ENCODE data around the gene CARD11. TPM values are rescaled to one million over a fixed set of nuclear protein-coding genes. Genes with fewer than 3 reads are reported as not detected.

CARD11 gene
- total and polyA plus RNA-seq, 10 donors, result 30.3 to 72.6 (median 48.8) TPM

DNA sequence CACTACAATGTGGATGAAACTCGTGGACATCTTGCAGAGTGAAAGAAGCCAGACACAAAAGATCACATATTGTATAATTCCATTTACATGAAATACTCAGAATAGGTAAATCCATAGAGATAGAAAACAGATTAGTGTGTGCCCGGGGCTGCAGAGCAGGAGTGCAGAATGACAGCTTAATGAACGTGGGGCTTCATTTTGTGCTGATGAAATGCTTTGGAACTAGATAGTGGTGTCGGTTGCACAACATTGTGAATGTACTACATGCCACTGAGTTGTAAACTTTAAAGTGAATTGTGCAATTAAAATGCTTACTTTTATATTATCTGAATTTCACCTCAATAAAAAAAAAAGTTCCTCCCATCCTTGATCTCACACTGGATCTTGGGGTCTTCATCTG lies 31.8 kb upstream of the CARD11 start:
- Histone ChIP-seq H3K4me3 (no peak overlapping the region), H3K27ac (no peak overlapping the region), H3K27me3 (replicated peaks in 1 of 7) (no peaks in the 10 kb centered on the region), H3K36me3 (no peaks in the 10 kb centered on the region), H3K9me3 (peaks cover 0 to 33% (median 24%) of the 10 kb centered on the region in 8 donors), H3K4me1 (no peaks in the 10 kb centered on the region)
- no peak for TF ChIP-seq POLR2A (IDR thresholded peaks at IDR 0.05)
- no peak for TF ChIP-seq POLR2AphosphoS5 (IDR thresholded peaks at IDR 0.05)
- TF ChIP-seq, protein P1, sequence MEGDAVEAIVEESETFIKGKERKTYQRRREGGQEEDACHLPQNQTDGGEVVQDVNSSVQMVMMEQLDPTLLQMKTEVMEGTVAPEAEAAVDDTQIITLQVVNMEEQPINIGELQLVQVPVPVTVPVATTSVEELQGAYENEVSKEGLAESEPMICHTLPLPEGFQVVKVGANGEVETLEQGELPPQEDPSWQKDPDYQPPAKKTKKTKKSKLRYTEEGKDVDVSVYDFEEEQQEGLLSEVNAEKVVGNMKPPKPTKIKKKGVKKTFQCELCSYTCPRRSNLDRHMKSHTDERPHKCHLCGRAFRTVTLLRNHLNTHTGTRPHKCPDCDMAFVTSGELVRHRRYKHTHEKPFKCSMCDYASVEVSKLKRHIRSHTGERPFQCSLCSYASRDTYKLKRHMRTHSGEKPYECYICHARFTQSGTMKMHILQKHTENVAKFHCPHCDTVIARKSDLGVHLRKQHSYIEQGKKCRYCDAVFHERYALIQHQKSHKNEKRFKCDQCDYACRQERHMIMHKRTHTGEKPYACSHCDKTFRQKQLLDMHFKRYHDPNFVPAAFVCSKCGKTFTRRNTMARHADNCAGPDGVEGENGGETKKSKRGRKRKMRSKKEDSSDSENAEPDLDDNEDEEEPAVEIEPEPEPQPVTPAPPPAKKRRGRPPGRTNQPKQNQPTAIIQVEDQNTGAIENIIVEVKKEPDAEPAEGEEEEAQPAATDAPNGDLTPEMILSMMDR (IDR thresholded peaks at IDR 0.05 in 8 of 11, conservative IDR thresholded peaks at IDR 0.05 in 3 of 11), result no peak
- intact Hi-C loops (cut with DNase I; ENCODE audit: low total_unique reads), result no loop called here
- no peak for DNase-seq
- 68 to 89% (median 78%) methylated on average over 4 of the region's 4 CpGs for WGBS, 5 donors

DNA sequence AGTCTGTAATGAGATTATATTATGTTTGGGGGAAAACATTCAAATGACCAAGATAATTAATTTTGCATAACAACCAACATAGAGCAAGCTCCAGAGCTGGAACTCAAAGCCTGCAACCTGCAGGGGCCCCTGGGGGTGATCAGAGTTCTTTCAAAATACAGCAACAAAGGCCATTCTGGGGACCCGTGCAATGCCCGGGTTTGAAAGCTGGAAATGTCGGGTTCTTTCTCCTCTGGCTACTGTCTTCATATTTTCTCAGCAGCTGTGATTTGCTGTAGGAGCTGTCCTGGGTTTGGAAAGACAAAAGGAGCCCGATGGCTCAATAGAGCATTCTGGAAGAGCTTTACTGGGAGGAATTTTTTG lies 30.8 kb upstream of the CARD11 start:
- 67 to 87% (median 83%) methylated on average over 4 of the region's 4 CpGs for WGBS, 5 donors
- peaks cover 0 to 8% (median 2%) of the 10 kb centered on the region in 6 donors for H3K4me1 ChIP-seq

DNA sequence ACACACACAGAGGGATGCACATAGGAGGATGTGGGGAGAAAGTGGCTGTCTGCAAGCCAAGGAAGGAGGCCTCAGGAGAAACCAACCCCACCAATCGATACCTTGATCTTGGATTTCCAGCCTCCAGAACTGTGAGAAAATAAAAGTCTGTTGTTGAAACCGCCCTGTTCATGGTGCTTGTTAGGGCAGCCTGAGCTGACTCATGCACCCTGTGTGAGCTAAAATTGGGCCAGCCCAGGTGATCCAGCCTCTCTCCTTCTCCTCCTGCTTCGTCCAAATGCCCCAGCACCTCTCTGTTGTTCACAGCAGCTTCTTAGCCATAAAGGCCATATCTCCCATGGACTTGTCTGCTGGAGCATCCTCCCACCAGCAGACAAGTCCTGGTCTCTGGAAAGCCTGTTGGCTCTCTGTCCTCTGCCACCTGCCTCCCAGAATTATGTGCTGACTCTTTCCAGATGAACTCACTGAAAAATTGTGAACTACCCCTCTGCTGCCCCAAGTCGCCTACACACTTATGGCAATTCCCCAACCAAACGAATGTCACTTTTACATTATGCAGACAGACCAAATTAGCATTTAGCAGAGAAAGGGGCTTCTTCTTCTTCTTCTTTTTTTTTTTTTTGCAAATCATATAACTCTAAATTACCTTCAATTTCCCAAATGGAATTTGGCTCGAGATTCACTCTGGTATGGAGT lies 30.2 kb upstream of the CARD11 start:
- DNase-seq, result no peak
- 72 to 85% (median 80%) methylated on average over 6 of the region's 6 CpGs for WGBS, 5 donors
- intact Hi-C loops (cut with DNase I; ENCODE audit: low total_unique reads), result no loop called here
- TF ChIP-seq POLR2A (IDR thresholded peaks at IDR 0.05), result no peak
- TF ChIP-seq POLR2AphosphoS5 (IDR thresholded peaks at IDR 0.05), result no peak
- Histone ChIP-seq H3K9me3 (peaks cover 0 to 28% (median 25%) of the 10 kb centered on the region in 8 donors), H3K4me1 (peaks cover 0 to 13% (median 7%) of the 10 kb centered on the region in 6 donors), H3K36me3 (no peaks in the 10 kb centered on the region), H3K4me3 (no peak overlapping the region), H3K27me3 (replicated peaks in 1 of 7) (no peaks in the 10 kb centered on the region), H3K27ac (no peak overlapping the region)

More for the DNA sequence above, 30.8 kb upstream of the CARD11 start:
- no peak for DNase-seq
- no peaks in the 10 kb centered on the region for H3K27me3 ChIP-seq (replicated peaks in 1 of 7)
- H3K27ac ChIP-seq, result no peak overlapping the region
- H3K4me3 ChIP-seq, result no peak overlapping the region
- peaks cover 0 to 30% (median 25%) of the 10 kb centered on the region in 8 donors for H3K9me3 ChIP-seq
- intact Hi-C loops (cut with DNase I; ENCODE audit: low total_unique reads), result no loop called here
- H3K36me3 ChIP-seq, result no peaks in the 10 kb centered on the region
- no peak for TF ChIP-seq POLR2AphosphoS5 (IDR thresholded peaks at IDR 0.05)
- TF ChIP-seq POLR2A (IDR thresholded peaks at IDR 0.05), result no peak
- TF ChIP-seq, protein P1 (IDR thresholded peaks at IDR 0.05 in 8 of 11, conservative IDR thresholded peaks at IDR 0.05 in 3 of 11), result no peak

DNA sequence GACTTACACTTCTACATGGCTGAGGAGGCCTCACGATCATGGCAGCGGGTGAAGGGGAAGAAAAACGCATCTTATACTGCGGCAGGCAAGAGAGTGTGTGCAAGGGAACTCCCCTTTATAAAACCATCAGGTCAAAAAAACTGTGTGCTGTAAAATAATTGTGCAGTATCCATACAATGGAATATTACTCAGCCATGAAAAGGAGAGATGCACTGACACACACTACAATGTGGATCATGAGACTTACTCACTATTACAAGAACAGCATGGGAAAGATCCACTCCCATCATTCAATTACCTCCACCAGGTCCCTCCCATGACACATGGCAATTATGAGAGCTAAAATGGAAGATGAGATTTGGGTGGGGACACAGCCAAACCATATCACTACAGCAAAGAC lies 27.2 kb upstream of the CARD11 start:
- Histone ChIP-seq H3K27me3 (replicated peaks in 1 of 7) (no peaks in the 10 kb centered on the region), H3K4me3 (no peak overlapping the region), H3K36me3 (no peaks in the 10 kb centered on the region), H3K27ac (peak overlapping the region in 3 of 8 donors; percentile 50 to 76 (median 75)), H3K4me1 (peaks cover 0 to 43% (median 32%) of the 10 kb centered on the region in 6 donors), H3K9me3 (peaks cover 0 to 22% (median 18%) of the 10 kb centered on the region in 8 donors)
- WGBS, 5 donors, result 73 to 97% (median 94%) methylated on average over 3 to 4 of the region's 4 CpGs
- intact Hi-C loops (cut with DNase I; ENCODE audit: low total_unique reads), result no loop called here
- DNase-seq, result no peak
- TF ChIP-seq, protein P1 (IDR thresholded peaks at IDR 0.05 in 8 of 11, conservative IDR thresholded peaks at IDR 0.05 in 3 of 11), result no peak
- TF ChIP-seq POLR2A (IDR thresholded peaks at IDR 0.05), result no peak
- no peak for TF ChIP-seq POLR2AphosphoS5 (IDR thresholded peaks at IDR 0.05)

Measured in spleen (tissue), 11 donors.